ENCODE measurements around the gene POGZ. TPM values are rescaled to one million over a fixed set of nuclear protein-coding genes. Genes with fewer than 3 reads are reported as not detected.

The POGZ gene
- total RNA-seq, 1 experiment from 2014 or later = 80.6 TPM

DNA sequence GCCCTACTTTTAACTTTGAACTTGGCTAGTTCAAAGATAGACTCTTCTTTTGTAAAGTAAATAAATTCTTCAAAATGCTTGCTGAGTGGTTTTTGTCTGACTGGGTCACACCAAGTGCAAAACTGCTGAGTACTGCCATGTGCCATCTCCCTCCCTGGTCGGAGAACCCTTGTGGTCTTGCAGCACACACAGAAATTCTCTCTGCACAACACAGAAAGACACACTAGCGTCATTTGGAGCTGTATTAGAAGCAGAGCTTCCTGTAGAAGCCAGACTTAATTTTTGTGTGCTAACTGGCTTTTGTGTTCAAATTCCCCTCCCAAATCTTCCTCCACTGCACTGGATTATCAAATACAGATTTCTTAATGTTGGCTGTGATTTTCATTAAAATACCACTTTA, 57.4 kb downstream of the POGZ start:
- Histone ChIP-seq H3K9ac (ENCODE audit: low read length) (no peak overlapping the region), H3K36me3 (ENCODE audit: control insufficient read depth in 1 of 2, insufficient read depth in 2 of 2, low read length in 2 of 2) (peaks cover 38 to 48% of the 10 kb centered on the region in 2 experiments), H3K9me2 (ENCODE audit: insufficient read depth) (no peaks in the 10 kb centered on the region), H3K4me3 (replicated peaks in 1 of 2; ENCODE audit: low read depth in 1 of 2, low read length in 2 of 2) (no peak overlapping the region), H2AFZ (ENCODE audit: low read depth, low read length, poor library complexity, severe bottlenecking) (no peak overlapping the region), H3K27me3 (ENCODE audit: insufficient read depth, low read length) (no peaks in the 10 kb centered on the region), H3K27ac (ENCODE audit: low read depth, low read length) (no peak overlapping the region), H3K79me2 (ENCODE audit: insufficient read depth, low read length) (peaks cover 27% of the 10 kb centered on the region), H4K20me1 (ENCODE audit: insufficient read depth) (no peaks in the 10 kb centered on the region), H3K4me1 (ENCODE audit: control insufficient read depth in 1 of 2, insufficient read depth in 2 of 2, low read length in 2 of 2) (peaks cover 4 to 26% of the 10 kb centered on the region in 2 experiments; a peak in 3 of 4 replicates), H3K4me2 (ENCODE audit: low read length) (no peak overlapping the region), H3K9me3 (ENCODE audit: control insufficient read depth in 1 of 2, insufficient read depth in 1 of 2, low read depth in 1 of 2, low read length in 2 of 2) (no peaks in the 10 kb centered on the region)
- TF ChIP-seq SIN3A (IDR thresholded peaks at IDR 0.05; ENCODE audit: low read depth) = no peak
- TF ChIP-seq, protein P1, sequence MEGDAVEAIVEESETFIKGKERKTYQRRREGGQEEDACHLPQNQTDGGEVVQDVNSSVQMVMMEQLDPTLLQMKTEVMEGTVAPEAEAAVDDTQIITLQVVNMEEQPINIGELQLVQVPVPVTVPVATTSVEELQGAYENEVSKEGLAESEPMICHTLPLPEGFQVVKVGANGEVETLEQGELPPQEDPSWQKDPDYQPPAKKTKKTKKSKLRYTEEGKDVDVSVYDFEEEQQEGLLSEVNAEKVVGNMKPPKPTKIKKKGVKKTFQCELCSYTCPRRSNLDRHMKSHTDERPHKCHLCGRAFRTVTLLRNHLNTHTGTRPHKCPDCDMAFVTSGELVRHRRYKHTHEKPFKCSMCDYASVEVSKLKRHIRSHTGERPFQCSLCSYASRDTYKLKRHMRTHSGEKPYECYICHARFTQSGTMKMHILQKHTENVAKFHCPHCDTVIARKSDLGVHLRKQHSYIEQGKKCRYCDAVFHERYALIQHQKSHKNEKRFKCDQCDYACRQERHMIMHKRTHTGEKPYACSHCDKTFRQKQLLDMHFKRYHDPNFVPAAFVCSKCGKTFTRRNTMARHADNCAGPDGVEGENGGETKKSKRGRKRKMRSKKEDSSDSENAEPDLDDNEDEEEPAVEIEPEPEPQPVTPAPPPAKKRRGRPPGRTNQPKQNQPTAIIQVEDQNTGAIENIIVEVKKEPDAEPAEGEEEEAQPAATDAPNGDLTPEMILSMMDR (IDR thresholded peaks at IDR 0.05 in 2 of 3, conservative IDR thresholded peaks at IDR 0.05 in 1 of 3; ENCODE audit: borderline replicate concordance in 1 of 3, insufficient read depth in 1 of 3, low read depth in 2 of 3, low read length in 2 of 3) = no peak
- TF ChIP-seq, protein P2, sequence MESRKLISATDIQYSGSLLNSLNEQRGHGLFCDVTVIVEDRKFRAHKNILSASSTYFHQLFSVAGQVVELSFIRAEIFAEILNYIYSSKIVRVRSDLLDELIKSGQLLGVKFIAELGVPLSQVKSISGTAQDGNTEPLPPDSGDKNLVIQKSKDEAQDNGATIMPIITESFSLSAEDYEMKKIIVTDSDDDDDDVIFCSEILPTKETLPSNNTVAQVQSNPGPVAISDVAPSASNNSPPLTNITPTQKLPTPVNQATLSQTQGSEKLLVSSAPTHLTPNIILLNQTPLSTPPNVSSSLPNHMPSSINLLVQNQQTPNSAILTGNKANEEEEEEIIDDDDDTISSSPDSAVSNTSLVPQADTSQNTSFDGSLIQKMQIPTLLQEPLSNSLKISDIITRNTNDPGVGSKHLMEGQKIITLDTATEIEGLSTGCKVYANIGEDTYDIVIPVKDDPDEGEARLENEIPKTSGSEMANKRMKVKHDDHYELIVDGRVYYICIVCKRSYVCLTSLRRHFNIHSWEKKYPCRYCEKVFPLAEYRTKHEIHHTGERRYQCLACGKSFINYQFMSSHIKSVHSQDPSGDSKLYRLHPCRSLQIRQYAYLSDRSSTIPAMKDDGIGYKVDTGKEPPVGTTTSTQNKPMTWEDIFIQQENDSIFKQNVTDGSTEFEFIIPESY (IDR thresholded peaks at IDR 0.05; ENCODE audit: extremely low read depth, insufficient replicate concordance, low read length) = no peak
- TF ChIP-seq TCF7L2 (IDR thresholded peaks at IDR 0.05; ENCODE audit: borderline replicate concordance, extremely low read depth, insufficient read depth, insufficient read length) = no peak
- TF ChIP-seq ZNF274 (IDR thresholded peaks at IDR 0.05; ENCODE audit: low read depth, low read length) = no peak
- no peak for TF ChIP-seq EGR1 (IDR thresholded peaks at IDR 0.05; ENCODE audit: low read depth)
- TF ChIP-seq JUND (IDR thresholded peaks at IDR 0.05) = no peak
- no peak for TF ChIP-seq SRF (IDR thresholded peaks at IDR 0.05; ENCODE audit: low read depth)
- no peak for TF ChIP-seq POLR2AphosphoS5 (IDR thresholded peaks at IDR 0.05; ENCODE audit: low read depth, low read length)
- TF ChIP-seq ELF1 (IDR thresholded peaks at IDR 0.05; ENCODE audit: borderline replicate concordance, low read depth) = no peak
- no peak for TF ChIP-seq SP1 (IDR thresholded peaks at IDR 0.05; ENCODE audit: low read depth)
- no peak for TF ChIP-seq CBX3 (IDR thresholded peaks at IDR 0.05; ENCODE audit: low read depth)
- TF ChIP-seq RAD21 (IDR thresholded peaks at IDR 0.05; ENCODE audit: low read depth) = no peak
- TF ChIP-seq, protein P3, sequence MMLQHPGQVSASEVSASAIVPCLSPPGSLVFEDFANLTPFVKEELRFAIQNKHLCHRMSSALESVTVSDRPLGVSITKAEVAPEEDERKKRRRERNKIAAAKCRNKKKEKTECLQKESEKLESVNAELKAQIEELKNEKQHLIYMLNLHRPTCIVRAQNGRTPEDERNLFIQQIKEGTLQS (IDR thresholded peaks at IDR 0.05) = no peak
- POLR2A ChIA-PET = no interaction called here
- no TSS peak for BruUV-seq (replicated peaks)
- DNase-seq (ENCODE audit: low read depth, low spot score) (no peak), ATAC-seq (no peak)
- CTCF ChIA-PET = interaction anchor here (1.8 kb wide), 1 partner anchor 101 kb away, joined by 5 read pairs; no protein-coding TSS in a partner anchor
- RAD21 ChIA-PET (ENCODE audit: low non-redundant PET in 1 of 2, low total read pairs in 2 of 2, uncharacterized antibody in 2 of 2, unreplicated experiment in 2 of 2) = no interaction called here
- intact Hi-C loops (cut with micrococcal nuclease) = no loop called here

Measured in HCT116 (cell line).